Activated T-helper 9 cell treated with anti-CD3 and anti-CD28 coated beads, Interleukin-2, amount 50 U/mL, for 16 hours (primary cell): ENCODE measurements around the gene LGMN.
"Not testable (repeated sequence)": the region's sequence is repeated elsewhere in the genome, so short reads cannot be mapped to it uniquely, and the experiment has no call there.

Experiments used
- DNase-seq: peaks from one replicate; pipeline ENCODE4 v3.0.0-alpha.2; 2020; ENCODE audit warnings: low read depth

LGMN gene

DNA sequence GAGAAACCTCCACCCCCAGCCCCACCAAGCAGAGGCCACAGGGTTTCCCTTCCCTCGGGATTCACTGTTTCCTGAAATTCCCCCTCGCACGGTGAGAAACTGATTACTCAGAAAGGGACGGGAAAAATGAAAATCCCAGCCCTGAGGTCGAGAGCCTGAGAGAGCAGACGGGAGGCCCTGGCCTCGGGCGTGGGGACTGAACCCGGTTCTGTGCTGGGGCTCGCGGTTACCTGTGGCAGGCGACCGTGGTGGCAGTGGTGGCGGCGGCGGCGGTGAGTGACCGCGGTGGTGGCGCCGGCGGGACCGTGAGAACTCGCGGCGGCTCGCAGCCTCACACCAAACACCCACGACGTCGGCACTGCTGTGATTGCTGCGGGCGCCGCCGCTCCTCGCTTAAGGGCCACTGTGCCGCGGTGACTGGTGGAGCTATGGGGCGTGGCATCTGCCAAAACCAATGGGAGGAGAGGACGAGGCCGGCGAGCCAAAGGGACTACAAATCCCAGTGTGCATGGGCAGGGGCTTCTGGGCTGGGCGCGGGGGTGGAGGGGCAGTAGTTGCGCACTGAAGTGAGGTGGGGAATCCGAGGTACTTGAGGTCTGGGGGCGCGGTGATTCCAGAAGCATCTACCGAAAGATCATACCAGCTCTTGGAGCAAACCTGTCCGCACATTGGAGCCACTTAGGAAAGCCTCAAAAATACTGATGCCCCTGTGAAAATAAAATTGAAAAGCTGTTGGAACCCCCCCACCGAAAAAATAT is at the start of gene LGMN:
TSS of gene LGMN (minus strand) at position 369 of the 758 bp plus-strand sequence. CDS start 15,841 bp downstream, outside the sequence.
- peak; percentile 60 for DNase-seq

DNA sequence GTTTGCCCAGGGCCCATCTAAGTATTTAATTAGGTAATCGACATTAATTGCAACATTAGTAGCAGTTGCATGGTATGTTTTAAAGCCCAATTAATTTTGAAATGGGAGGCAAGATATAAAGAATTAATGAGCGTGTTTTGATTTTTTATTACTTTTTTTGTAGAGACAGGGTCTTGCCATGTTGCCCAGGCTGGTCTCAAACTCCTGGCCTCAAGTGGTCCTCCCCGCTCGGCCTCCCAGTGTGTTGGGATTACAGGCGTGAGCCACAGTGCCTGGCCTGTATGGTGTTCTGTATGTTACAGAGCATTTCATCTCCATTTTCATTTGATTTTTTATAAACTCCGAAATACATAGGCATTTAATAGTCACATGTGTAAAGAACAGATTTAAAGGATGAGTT is 46.5 kb upstream of the LGMN start:
- DNase-seq: no peak

DNA sequence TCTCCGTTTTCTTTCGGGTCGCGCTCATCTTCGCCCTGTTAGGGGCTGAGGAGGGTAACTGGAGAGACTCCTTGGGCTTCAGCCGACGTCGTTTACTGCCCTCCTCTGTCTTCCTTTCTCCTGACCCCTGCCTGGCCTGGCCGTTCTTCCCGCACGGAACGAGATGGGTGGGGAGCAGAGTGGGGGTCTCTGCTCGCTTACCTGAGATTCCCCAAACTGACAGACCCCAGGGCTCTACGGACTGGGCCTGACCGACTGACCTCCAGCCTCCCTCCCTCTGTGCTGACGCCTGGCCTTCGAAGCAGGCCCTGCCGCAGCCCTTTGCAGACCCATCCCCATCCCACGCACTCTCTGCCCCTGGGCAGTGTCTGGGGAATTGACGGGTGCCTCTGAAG is 46.1 kb upstream of the LGMN start:
- DNase-seq: no peak

DNA sequence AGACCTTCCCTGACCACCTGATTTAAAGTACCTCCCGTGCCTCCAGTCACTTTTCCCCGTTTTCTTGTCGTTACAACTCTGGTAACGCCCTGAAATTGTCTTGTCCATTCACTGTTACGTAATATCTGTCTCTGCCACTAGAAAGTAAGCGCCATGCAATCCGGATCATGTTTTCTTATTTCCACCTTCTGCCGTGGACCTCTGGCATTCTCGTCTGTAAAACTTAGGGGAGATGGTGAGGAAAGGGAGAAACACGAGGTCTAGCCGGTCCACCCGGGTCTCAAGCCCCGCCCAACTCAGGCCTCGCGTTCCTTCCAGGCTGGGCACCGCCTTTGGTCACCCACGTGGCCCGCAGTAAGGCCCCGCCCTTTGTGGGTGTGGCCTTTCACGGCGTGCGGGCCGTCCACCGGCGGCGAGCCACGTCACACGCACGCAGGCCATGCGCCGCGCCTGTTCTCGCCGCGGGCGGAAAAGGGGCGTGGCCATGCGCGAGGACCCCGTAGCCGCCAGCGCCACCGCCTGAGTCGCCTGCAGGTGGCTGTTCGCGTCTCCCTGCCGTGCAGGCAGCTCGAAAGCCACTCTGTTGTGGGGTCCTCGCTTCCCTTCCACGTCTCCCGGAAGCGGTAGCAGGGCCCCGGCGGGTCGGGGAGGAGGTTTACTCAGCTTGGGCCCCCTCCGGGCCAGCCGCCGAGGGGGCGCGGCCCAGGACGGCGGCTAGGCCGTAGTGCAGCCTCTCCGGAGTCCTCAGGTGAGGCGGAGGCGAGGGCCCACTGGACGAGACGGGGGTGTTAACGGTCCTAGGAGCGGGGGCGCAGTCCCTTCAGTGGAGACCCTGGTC is 45.5 kb upstream of the LGMN start, which contains the start of gene GOLGA5:
TSS of gene GOLGA5 (plus strand) at position 597 of the 838 bp plus-strand sequence. CDS start 3,133 bp downstream, outside the sequence.
- peak; percentile 97 for DNase-seq

DNA sequence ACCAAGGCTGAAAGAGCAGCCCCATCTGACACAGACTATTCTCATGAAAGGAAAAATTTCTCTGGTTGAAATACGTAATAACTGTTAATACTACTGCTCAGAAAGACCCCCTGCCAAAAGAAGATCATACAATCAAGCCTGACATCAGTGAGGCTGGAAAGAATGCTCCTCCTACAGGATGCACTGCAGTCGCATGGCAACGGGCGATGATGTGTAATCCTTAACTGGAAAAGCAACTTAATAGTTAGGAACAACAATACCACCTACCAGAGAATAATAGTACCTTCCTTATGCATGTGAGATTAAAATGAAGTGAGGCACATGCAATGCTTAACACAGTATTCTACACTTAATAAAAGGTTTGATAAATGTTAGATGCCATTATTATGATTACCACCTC is 44.5 kb upstream of the LGMN start:
- no peak for DNase-seq

DNA sequence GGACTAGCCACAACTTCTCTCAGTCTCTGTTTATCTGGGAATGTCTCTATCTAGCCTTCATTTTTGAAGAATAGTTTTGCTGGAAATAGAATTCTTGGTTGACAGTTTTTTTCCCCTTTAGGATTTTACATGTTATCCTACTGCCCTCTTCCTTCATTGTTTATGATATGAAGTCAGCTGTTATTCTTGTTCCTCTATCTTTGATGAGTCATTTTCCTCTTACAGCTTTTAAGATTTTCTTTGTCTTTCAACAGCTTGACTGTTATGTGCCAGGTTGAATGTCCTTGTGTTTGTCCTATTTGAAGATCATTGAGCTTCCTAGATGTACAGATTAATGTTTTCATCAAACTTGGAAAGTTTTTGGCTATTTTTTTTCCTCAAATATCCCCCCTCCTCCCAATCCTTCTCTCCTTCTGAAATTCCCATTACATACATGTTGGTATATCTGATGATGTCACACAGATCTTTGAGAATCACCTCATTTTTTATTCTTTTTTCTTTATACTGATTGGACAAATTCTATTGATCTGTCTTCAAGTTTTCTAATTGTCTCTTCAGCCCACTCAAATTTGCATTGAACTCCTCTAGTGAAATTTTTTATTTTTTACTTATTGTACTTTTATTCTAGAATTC is 41.1 kb upstream of the LGMN start:
- no peak for DNase-seq

DNA sequence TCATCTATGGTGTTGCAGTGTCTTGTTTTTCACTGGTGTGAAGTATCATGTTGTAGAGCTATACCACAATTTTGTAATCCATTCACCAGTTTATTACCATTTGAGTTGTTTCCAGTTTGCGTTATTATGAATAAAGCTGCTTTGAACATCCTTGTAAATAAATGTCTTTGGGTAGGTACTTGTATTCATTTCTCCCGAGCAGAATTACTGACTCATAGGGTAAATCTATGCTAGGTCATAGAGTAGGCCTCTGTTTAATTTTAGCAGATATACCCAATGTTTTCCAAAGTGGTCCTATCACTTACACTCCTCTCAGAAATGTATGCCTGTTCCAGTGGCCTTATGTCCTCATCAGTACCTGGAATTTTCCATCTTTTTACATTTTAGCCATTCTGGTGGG is 39.1 kb upstream of the LGMN start:
- no peak for DNase-seq

DNA sequence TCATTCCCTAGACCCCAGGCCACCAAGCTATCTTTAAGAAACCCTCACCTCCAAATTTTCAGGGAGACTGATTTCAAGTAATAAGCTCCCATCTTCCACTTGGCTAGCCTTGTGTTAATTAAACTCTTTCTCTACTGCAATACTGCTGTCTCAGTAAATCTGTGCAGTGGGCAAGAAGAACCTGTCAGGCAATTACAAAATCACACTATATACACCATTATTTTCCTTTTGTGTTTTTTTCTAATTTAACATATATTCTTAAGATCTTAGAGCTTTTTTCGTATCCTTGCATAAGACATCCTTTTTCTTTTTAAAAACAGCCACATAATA is 38.0 kb upstream of the LGMN start:
- no peak for DNase-seq

DNA sequence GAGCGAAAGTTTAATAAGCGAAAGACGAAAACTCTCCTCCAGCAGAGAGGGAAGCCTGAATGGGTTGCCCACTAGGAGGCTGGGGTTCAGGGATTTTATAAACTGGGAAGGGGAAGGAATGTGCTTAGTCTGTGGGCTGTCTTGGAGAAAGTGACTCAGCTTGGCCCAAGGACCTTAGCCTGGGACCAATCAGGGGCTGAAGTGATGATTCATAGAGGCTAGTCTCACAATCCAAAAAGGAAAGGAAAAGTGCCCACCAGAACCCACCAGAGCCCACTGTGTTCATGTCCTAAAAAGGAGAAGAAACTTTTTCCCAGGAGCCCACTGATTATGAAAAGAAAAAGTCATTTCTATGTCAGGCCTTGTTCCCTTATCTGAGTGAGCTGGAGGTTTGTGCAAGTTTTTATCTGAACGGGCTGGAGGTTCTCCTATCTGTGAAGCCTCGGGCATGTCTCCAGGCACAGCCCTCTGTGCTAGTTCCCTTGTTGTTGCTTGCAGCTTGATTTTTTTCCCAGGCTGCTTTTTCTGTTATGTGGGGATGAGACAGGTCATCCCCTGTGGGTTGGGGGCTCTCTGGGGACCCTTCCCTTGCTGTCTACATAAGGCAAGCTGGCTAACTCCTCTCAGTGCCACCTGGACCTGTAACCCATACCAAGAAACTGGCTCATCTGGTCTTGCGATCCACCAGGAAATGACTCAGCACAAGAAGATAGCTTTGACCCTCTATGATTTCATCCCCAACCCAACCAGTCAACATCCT is 37.4 kb upstream of the LGMN start:
- DNase-seq: no peak

DNA sequence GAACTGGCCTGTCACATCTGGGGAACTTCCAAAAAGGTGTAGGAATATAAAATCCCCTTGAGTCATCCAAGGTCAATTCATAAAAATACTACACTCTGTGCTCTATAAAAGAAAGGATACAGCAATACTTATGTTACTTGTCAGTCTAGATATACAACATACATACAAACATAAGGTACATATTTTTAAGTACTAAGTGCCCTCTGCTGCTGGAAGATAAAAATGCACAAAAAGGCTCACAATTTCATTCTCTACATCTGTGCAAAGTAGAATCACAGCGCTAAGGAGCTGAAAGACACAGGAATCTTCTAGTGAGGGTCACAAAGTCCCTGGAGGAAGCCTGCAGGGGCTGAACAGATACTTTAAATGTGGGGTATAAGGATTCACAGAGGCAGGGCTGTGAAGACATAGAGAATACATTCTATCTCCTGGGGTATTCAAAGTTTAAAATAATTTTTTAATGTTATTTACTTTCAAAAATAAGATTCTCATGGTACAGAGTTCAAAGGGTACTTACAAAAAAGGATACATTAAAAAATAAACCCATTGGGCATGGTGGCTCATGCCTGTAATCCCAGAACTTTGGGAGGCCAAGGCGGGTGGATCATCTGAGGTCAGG is 35.5 kb upstream of the LGMN start:
- DNase-seq: no peak

DNA sequence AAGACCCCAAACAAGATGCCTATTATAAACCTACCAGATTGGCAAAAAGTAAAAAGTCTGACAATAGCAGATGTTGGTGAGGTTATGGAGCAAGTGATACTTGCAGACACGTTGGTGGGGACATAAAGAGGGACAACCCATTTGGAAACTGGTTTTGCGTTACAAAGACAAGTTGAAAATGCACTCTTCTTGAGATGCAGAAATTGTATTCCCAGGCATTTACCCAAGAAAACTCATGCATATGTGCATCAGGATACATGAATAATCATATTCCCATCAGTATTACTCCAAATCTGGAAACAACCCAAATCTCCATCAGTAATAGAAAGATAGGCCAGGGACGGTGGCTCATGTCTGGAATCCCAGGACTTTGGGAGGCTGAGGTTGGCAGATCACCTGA is 32.9 kb upstream of the LGMN start:
- no peak for DNase-seq

DNA sequence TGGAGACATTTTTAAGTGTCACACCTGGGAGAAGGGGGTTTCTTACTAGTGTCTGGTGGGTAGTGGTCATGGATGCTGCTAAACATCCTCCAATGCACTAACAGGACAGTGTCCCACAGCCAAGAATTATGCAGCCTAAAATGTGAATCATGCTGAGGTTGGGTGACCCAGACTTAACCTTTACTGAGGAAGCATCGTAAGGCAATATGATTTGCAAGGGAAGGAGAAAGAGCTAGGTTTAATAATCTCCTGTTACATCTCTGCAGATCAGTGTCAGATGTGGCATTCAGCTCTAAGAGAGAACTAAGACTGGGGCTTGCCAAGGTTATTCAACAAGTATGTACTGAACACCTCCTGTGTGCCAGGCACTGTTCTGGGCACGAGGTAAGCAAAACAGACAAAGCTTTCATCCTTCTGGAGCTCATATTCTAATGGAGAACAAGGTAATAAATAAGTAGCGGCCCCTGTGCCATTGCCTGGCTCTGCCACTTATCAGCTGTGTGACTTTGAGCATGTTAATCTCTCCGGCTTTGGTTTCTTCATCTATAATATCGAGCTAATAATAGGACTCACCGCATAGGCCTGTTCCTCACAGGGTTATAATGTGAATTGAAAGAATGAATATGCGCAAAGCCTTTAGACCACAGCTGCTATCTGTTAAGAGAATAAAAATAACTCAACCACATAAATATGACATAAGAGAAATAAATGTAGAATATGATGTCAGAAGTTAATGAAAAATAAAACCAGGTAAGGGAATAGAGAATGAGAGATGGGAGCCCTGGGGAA is 32.2 kb upstream of the LGMN start:
- no peak for DNase-seq

DNA sequence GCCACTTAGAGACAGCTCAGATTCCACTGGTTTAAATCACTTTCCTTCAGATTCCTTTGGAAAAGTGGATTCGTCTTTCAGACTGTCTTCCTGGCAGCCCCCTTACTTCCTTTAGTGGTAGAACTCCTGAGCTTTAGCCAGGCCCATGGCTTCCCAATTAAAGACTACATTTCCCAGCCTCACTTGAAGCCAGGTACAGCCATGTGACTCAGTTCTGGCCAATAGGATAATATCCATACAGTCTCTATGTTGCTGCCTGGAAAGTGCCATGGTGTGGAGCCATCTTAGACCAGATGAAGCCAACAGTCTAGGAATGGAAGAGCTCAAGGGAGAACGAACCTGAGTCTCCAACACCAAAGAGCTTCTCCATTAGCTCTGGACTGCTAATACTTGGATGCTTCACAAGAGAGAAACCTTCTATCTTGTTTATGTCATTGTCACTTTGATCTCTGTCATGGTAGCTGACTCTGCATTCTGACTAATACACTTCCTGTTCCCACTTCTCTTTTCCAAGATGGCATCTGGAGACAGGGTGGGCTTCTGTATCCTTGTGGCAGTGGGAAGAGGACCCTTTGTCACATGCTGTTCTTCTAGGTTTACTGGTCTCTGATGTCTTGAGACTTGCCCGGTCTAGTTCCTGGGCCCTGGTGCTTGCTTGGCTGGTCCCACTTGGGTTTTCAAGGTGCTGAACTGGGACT is 30.6 kb upstream of the LGMN start:
- not testable (repeated sequence) for DNase-seq

DNA sequence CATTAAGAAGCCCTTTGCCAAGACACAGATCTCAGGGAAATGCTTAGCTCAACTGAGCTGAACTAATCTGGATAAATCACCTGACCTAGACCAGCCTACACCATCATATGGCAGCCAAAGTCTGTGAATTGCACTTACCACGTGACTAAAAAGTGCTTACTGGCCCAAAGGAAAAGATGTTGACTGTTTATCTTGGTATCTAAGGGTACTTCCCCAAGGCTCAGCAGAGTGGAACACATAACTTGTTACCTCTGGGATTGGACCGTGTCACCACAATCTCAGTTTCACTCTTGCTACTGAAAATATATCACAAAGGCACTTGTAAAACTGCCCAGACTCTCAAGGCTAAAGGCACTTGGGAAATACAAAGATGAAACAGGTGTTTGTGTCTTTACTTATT is 26.9 kb upstream of the LGMN start:
- not testable (repeated sequence) for DNase-seq

DNA sequence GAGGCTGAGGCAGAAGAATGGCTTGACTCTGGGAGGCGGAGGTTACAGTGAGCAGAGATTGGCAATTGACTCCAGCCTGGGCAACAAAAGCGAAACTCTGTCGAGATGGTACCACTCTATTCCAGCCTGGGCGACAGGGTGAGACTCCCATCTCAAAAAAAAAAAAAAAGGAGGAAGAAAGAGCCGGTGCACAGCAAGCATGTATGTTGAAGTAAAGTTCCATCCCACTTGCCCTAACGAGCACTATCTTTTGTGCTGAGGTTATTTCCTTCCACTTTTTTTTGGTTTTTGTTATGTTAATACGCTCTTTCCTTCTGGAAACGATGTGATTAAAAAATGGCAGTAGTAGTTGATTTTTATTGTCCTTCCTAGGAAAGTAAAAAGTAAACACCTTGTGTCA is 26.1 kb upstream of the LGMN start:
- no peak for DNase-seq

DNA sequence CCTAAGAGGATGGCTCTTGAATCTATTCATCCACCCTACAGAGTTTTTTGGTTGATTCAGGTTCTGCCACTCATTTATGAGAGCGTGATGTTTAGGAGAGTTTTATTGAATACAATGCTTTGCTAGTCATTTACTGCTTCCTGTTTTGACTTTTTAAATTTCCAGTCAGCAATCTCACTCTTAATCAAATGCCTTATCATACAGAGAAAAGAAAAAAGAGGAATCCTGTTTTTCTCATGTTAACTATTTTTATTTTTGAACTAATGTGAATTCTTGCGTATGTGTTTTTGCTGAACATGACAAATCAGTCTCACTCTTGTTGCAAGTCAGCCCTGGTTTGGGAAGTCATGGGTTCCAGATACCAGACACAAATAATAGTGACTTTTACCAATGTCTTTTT is 22.1 kb upstream of the LGMN start:
- DNase-seq: no peak

DNA sequence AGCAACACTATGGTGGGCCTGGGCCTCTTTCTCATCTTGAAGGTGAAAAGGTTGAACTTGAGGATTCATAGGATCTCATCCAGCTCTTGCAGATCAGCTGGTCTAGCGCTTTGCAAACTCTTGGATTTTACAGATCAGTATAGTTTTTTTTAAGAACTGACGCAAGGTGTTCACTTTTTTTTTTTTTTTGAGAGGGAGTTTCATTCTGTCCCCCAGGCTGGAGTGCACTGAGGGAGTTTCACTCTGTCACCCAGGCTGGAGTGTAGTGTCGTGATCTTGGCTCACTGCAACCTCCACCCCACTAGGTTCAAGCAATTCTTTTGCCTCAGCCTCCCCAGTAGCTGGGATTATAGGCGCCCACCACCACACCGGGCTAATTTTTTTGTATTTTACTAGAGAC is 20.4 kb upstream of the LGMN start:
- DNase-seq: no peak

DNA sequence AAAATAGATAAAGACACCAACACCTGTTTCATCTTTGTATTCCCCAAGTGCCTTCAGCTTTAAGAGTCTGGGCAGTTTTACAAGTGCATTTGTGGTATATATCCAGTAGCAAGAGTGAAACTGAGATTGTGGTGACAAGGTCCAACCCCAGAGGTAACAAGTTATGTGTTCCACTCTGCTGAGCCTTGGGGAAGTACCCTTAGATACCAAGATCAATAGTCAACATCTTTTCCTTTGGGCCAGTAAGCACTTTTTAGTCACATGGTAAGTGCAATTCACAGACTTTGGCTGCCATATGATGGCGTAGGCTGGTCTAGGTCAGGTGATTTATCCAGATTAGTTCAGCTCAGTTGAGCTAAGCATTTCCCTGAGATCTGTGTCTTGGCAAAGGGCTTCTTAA is 19.8 kb upstream of the LGMN start:
- not testable (repeated sequence) for DNase-seq

DNA sequence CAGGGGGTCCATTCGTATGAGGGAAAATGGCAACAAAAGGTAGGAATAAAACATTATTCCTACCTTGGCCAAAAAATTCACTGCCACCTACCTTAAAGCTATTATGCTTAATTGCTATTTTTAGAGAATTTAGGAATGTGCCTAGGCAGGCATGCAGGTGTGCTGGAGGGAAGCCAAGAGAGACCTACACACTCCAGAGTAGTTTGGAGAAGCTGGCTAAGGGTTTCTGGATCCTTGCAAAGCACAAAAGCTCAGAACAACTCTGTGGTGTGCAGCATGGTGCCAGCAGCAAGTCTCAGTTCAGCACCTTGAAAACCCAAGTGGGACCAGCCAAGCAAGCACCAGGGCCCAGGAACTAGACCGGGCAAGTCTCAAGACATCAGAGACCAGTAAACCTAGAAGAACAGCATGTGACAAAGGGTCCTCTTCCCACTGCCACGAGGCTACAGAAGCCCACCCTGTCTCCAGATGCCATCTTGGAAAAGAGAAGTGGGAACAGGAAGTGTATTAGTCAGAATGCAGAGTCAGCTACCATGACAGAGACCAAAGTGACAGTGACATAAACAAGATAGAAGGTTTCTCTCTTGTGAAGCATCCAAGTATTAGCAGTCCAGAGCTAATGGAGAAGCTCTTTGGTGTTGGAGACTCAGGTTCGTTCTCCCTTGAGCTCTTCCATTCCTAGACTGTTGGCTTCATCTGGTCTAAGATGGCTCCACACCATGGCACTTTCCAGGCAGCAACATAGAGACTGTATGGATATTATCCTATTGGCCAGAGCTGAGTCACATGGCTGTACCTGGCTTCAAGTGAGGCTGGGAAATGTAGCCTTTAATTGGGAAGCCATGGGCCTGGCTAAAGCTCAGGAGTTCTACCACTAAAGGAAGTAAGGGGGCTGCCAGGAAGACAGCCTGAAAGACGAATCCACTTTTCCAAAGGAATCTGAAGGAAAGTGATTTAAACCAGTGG is 15.5 kb upstream of the LGMN start:
- DNase-seq: not testable (repeated sequence)
